ENCODE measurements around the gene NSA2. TPM values are rescaled to one million over a fixed set of nuclear protein-coding genes. Genes with fewer than 3 reads are reported as not detected.
"Not testable (repeated sequence)": the region's sequence is repeated elsewhere in the genome, so short reads cannot be mapped to it uniquely, and the experiment has no call there.

NSA2 gene
- total RNA-seq, 4 donors from 2014 or later, result 26.1 to 78.4 (median 40.1) TPM

DNA sequence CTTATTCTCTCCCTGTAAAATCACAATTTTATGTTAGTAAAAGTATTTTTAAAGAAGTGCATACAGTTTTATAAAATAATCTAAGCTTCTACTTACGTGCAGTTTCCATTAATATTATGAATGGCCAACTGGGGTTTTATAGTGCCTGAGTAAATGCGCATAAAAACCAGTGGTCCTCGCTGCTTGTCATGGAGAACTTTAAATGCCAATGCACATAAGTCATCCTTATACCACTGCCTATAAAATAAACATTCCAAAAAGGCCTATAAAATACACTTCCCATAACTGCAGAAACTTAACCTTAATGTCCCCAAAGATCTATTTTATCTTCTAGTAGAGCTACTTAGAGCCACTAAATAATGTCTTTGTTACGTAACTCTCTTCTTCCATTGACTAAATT is 28.6 kb upstream of the NSA2 start:
- peaks cover 0 to 74% (median 0%) of the 10 kb centered on the region in 3 donors for H3K36me3 ChIP-seq
- no peaks in the 10 kb centered on the region for H3K9me3 ChIP-seq
- no peaks in the 10 kb centered on the region for H3K27me3 ChIP-seq
- H3K4me3 ChIP-seq, result no peak overlapping the region
- H3K27ac ChIP-seq, result no peak overlapping the region
- H3K4me1 ChIP-seq, result no peaks in the 10 kb centered on the region
- DNase-seq, result no peak
- TF ChIP-seq, protein P1, sequence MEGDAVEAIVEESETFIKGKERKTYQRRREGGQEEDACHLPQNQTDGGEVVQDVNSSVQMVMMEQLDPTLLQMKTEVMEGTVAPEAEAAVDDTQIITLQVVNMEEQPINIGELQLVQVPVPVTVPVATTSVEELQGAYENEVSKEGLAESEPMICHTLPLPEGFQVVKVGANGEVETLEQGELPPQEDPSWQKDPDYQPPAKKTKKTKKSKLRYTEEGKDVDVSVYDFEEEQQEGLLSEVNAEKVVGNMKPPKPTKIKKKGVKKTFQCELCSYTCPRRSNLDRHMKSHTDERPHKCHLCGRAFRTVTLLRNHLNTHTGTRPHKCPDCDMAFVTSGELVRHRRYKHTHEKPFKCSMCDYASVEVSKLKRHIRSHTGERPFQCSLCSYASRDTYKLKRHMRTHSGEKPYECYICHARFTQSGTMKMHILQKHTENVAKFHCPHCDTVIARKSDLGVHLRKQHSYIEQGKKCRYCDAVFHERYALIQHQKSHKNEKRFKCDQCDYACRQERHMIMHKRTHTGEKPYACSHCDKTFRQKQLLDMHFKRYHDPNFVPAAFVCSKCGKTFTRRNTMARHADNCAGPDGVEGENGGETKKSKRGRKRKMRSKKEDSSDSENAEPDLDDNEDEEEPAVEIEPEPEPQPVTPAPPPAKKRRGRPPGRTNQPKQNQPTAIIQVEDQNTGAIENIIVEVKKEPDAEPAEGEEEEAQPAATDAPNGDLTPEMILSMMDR (IDR thresholded peaks at IDR 0.05), result no peak
- TF ChIP-seq POLR2A (IDR thresholded peaks at IDR 0.05), result no peak

DNA sequence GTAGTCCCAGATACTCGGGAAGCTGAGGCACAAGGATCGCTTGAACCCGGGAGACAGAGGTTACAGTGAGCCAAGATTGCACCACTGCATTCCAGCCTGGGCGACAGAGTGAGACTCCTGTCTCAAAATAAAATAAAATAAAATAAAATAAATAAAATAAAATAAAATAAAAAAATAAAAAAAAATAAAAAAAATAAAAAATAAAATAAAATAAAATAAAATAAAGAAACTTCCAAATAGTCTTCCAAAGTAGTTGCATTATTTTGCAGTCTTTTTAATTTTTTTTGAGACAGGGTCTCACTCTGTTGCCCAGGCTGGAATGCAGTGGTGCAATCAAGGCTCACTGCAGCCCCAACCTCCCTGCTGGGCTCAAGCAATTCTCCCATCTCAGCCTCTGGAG is 18.3 kb upstream of the NSA2 start:
- H3K9me3 ChIP-seq, H3K27me3 ChIP-seq, H3K4me3 ChIP-seq, DNase-seq, H3K4me1 ChIP-seq, H3K27ac ChIP-seq: not testable (repeated sequence)
- peaks cover 0 to 78% (median 0%) of the 10 kb centered on the region in 3 donors for H3K36me3 ChIP-seq

DNA sequence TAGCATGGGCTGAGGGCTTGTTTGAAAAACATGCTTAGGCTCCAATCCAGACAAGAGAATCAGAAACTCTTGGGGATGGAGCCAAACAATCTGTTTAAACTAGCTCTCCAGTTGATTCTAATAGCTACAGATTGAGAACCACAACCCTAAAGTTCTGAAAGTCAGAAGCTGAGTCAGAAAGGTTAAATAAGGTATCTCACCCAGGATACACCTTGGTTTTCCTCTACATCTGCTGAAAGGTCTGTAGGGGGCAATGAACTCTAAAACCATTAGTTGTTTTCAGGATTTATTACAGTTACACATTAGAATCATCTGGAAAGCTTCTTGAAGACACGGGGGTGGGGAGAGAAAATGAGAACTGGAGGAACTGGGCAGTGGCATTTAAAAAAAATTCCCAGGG is 5.8 kb upstream of the NSA2 start:
- peaks cover 0 to 52% (median 0%) of the 10 kb centered on the region in 3 donors for H3K36me3 ChIP-seq
- TF ChIP-seq POLR2A (IDR thresholded peaks at IDR 0.05), result no peak
- TF ChIP-seq, protein P1 (IDR thresholded peaks at IDR 0.05), result no peak

DNA sequence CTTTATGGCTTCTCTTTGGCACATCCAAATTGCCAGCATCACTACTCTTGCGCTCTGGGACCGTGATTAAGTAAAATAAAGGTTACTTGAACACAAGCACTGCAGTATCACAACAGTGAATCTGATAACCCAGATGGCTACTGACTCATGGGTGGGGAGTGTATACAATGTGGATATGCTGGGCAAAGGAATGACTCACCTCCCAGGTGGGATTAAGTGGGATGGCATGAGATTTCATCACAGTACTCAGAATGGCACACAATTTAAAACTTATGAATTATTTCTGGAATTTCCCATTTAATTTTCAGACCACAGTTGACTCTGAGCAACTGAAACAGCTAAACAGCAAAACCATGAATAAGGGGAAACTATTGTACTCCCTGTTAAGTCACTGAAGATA is 4.5 kb upstream of the NSA2 start:
- Histone ChIP-seq H3K9me3 (no peaks in the 10 kb centered on the region), H3K4me3 (no peak overlapping the region), H3K36me3 (peaks cover 0 to 39% (median 0%) of the 10 kb centered on the region in 3 donors), H3K27ac (no peak overlapping the region), H3K27me3 (no peaks in the 10 kb centered on the region), H3K4me1 (peaks cover 0 to 20% (median 3%) of the 10 kb centered on the region in 4 donors)
- TF ChIP-seq POLR2A (IDR thresholded peaks at IDR 0.05), result no peak
- TF ChIP-seq, protein P1 (IDR thresholded peaks at IDR 0.05), result no peak
- no peak for DNase-seq

More for the DNA sequence above, 5.8 kb upstream of the NSA2 start:
- Histone ChIP-seq H3K9me3 (no peaks in the 10 kb centered on the region), H3K27me3 (no peaks in the 10 kb centered on the region), H3K4me3 (no peak overlapping the region), H3K4me1 (peaks cover 0 to 20% (median 2%) of the 10 kb centered on the region in 4 donors), H3K27ac (no peak overlapping the region)
- DNase-seq, result no peak

DNA sequence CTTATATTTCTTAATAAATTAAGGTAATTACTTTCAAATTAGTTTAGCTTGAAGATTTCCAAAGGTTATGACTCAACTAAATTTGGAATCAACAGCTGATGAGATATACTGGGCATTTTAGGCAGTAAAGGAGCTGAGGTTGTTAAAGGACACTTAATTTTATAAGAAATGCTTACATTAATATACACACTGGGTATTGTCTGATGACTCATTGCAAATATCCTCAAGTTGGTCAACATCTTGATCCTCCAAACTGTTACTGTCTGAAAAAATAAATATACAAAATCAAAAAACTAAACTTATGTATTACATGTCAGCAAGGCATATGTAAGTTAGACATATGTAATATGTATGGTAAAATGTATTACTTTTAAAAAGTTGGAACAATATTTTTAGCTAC is 3.5 kb upstream of the NSA2 start:
- TF ChIP-seq, protein P1 (IDR thresholded peaks at IDR 0.05), result no peak
- TF ChIP-seq POLR2A (IDR thresholded peaks at IDR 0.05), result no peak
- no peak overlapping the region for H3K4me3 ChIP-seq
- H3K9me3 ChIP-seq, result no peaks in the 10 kb centered on the region
- no peak for DNase-seq
- H3K27me3 ChIP-seq, result no peaks in the 10 kb centered on the region
- H3K36me3 ChIP-seq, result peaks cover 0 to 30% (median 0%) of the 10 kb centered on the region in 3 donors
- peaks cover 0 to 28% (median 4%) of the 10 kb centered on the region in 4 donors for H3K4me1 ChIP-seq
- no peak overlapping the region for H3K27ac ChIP-seq

DNA sequence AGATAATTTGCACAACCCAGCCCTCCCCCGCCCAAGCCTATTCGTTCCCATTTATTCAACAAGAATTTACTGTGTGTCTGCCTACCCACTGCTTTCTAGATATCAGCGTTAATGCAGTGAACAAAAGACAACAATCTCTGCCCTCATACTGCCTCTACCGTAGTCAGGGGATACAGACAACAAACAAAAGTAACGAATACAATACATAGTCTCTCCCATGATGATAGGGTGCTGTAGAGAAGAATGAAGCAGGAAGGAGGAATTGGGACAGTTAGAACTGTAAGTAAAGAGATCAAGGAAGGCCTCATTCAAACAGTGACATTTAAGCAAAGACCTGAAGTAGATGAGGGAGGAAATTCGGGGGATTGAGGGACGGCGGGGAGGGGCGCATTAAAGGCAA is 1.8 kb upstream of the NSA2 start:
- Histone ChIP-seq H3K36me3 (peaks cover 0 to 33% (median 0%) of the 10 kb centered on the region in 3 donors), H3K27ac (no peak overlapping the region), H3K27me3 (no peaks in the 10 kb centered on the region), H3K9me3 (no peaks in the 10 kb centered on the region), H3K4me1 (peaks cover 0 to 28% (median 4%) of the 10 kb centered on the region in 4 donors), H3K4me3 (peak overlapping the region in 1 of 4 donors; percentile 86)
- no peak for TF ChIP-seq POLR2A (IDR thresholded peaks at IDR 0.05)
- TF ChIP-seq, protein P1 (IDR thresholded peaks at IDR 0.05), result no peak
- no peak for DNase-seq
